Prostate gland (tissue), 2 donors: ENCODE measurements around the gene MXRA8.

Source experiments
- CTCF ChIP-seq, 4 experiments: fragments of 200-600 bp in 2 of 4; fragments of 450-650 bp in 2 of 4; sonication (generic) in 2 of 4; IDR thresholded peaks; 1 replicate in 3 of 4; 2 replicates in 1 of 4; pipeline ENCODE4 v1.5.1; 2016 to 2019; ENCODE audit warnings: antibody characterized with exemption in 4 of 4, mild to moderate bottlenecking in 2 of 4, moderate library complexity in 2 of 4
- POLR2A ChIP-seq: fragments of 450-650 bp; IDR thresholded peaks from one replicate; pipeline ENCODE4 v1.6.1; 2016; ENCODE audit warnings: antibody characterized with exemption, mild to moderate bottlenecking

- TF ChIP-seq CTCF (IDR thresholded peaks at IDR 0.05): no peak
- TF ChIP-seq POLR2A: no peak
Observed at GRCh38 chr1:1336931-1337792, 21.2 kb downstream of the MXRA8 start.
